Panc1 (cell line): ENCODE data around the gene GRID1. TPM values are rescaled to one million over a fixed set of nuclear protein-coding genes. Genes with fewer than 3 reads are reported as not detected.

Source experiments
- ATAC-seq: fragments of 200-7000 bp; cut with Tn5 transposase; 2 replicates; pipeline ENCODE4 v1.9.1; 2020; ENCODE audit warnings: mild to moderate bottlenecking, moderate library complexity
- BruUV-seq: library from RNA; stranded (reverse); fragments of 400-500 nt; replicated peaks from 2 replicates; lab custom pipeline; 2021; lab: Mats Ljungman, UMichigan
- CTCF ChIA-PET: fragments of 300-600 bp; sonication (Branson Sonifier 250); formaldehyde crosslinking; loops from one replicate; lab custom pipeline; 2022; ENCODE audit warnings: antibody characterized with exemption; lab: Charles Lee
- POLR2A ChIA-PET: fragments of 300-600 bp; sonication (Branson Sonifier 250); formaldehyde crosslinking; loops from one replicate; lab custom pipeline; 2022; ENCODE audit warnings: antibody characterized with exemption; lab: Charles Lee
- DNase-seq: peaks from one replicate; pipeline ENCODE4 v3.0.0-alpha.2; 2010; ENCODE audit warnings: low read depth, low spot score
- H3K27ac ChIP-seq: 2 replicates; pipeline ENCODE4 v1.5.1; 2011; ENCODE audit warnings: mild to moderate bottlenecking, low read length, inconsistent platforms
- H3K27me3 ChIP-seq: fragments of 200-500 bp; sonication (Bioruptor generic); 2 replicates; pipeline ENCODE4 v1.6.0; 2014; ENCODE audit warnings: low read length, inconsistent platforms; ENCODE audit not compliant: control insufficient read depth, insufficient read depth
- H3K36me3 ChIP-seq: fragments of 200-500 bp; sonication (Bioruptor generic); 2 replicates; pipeline ENCODE4 v1.5.1; 2014; ENCODE audit warnings: inconsistent platforms, mild to moderate bottlenecking, low read length, moderate library complexity; ENCODE audit not compliant: control insufficient read depth, insufficient read depth
- H3K4me1 ChIP-seq: 2 replicates; pipeline ENCODE4 v1.5.1; 2011; ENCODE audit warnings: inconsistent platforms, mild to moderate bottlenecking, low read length, moderate library complexity; ENCODE audit not compliant: control insufficient read depth, insufficient read depth
- H3K4me3 ChIP-seq, 2 experiments: 2 replicates each; pipeline ENCODE4 v1.5.1; 2011 to 2012; ENCODE audit warnings: low read depth in 2 of 2, low read length in 2 of 2, mild to moderate bottlenecking in 2 of 2, inconsistent platforms in 1 of 2, moderate library complexity in 1 of 2
- H3K9me3 ChIP-seq: fragments of 200-500 bp; sonication (Bioruptor generic); 2 replicates; pipeline ENCODE4 v1.5.1; 2014; ENCODE audit warnings: low read depth, mild to moderate bottlenecking, inconsistent platforms, low read length, moderate library complexity; ENCODE audit not compliant: control insufficient read depth, insufficient read depth
- POLR2AphosphoS5 ChIP-seq: IDR thresholded peaks from 2 replicates; pipeline ENCODE4 v1.6.1; 2012; ENCODE audit warnings: mild to moderate bottlenecking, low read depth, low read length, moderate library complexity
- SIN3A ChIP-seq: IDR thresholded peaks from 2 replicates; pipeline ENCODE4 v1.6.1; 2012; ENCODE audit warnings: low read depth, mild to moderate bottlenecking, low read length, moderate library complexity, borderline replicate concordance; ENCODE audit not compliant: insufficient read depth
- TCF7L2 ChIP-seq: IDR thresholded peaks from 2 replicates; pipeline ENCODE4 v1.6.1; 2011; ENCODE audit warnings: mild to moderate bottlenecking, low read depth, low read length, inconsistent platforms
- in situ Hi-C: cut with HindIII; loops from 2 replicates; pipeline ENCODE4 v1.10.0; 2016; ENCODE audit warnings: low sequenced_read_pairs, low pct_unique_long_range_greater_than_20kb
- intact Hi-C: fragments of 100-400 bp; cut with micrococcal nuclease; formaldehyde crosslinking; loops from one replicate; pipeline ENCODE4 v1.10.0; 2022; ENCODE audit not compliant: unreplicated experiment
- total RNA-seq: library from RNA; stranded (reverse); gene quantifications from one replicate; pipeline ENCODE4 v1.2.1, GENCODE V29; 2021; ENCODE audit not compliant: unreplicated experiment
- TF ChIP-seq, protein P1 (sequence below), 2 experiments: IDR thresholded peaks; 2 replicates each; pipeline ENCODE4 v1.6.1; 2011 to 2012; ENCODE audit warnings: low read depth in 2 of 2, control low read depth in 1 of 2, low read length in 1 of 2, mild to moderate bottlenecking in 1 of 2, moderate library complexity in 1 of 2; ENCODE audit not compliant: insufficient read depth in 1 of 2
- TF ChIP-seq, protein P2 (sequence below): fragments of 450-650 bp; IDR thresholded peaks from 2 replicates; pipeline ENCODE4 v1.5.1; 2017; ENCODE audit warnings: mild to moderate bottlenecking

Gene GRID1
- total RNA-seq, 1 experiment from 2014 or later = 2.3 TPM

DNA sequence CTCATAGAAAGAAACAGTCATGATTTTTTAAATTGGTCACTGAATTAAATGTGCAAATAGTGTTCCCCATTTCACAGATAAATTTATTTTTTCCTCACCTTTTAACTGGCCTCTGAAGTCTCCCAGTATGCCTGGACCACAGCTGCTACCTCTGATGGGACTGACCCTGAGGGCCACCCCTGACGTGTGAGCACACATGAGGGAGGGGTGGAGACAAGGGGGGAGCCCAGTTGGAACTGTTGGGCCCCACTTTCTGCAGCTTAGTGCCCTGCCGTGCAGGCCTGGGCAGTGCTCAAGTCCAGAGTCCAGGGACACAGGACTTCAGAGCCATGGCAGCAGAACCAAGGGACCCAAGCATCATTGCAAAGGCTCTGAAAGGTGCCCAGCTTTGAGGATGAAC, 243.9 kb downstream of the GRID1 start:
- Histone ChIP-seq H3K4me3 (no peak overlapping the region), H3K9me3 (no peaks in the 10 kb centered on the region), H3K4me1 (no peaks in the 10 kb centered on the region), H3K27ac (no peak overlapping the region), H3K36me3 (no peaks in the 10 kb centered on the region), H3K27me3 (no peaks in the 10 kb centered on the region; the same call in 1 of the 2 replicates)
- no peak for TF ChIP-seq SIN3A
- TF ChIP-seq, protein P1, sequence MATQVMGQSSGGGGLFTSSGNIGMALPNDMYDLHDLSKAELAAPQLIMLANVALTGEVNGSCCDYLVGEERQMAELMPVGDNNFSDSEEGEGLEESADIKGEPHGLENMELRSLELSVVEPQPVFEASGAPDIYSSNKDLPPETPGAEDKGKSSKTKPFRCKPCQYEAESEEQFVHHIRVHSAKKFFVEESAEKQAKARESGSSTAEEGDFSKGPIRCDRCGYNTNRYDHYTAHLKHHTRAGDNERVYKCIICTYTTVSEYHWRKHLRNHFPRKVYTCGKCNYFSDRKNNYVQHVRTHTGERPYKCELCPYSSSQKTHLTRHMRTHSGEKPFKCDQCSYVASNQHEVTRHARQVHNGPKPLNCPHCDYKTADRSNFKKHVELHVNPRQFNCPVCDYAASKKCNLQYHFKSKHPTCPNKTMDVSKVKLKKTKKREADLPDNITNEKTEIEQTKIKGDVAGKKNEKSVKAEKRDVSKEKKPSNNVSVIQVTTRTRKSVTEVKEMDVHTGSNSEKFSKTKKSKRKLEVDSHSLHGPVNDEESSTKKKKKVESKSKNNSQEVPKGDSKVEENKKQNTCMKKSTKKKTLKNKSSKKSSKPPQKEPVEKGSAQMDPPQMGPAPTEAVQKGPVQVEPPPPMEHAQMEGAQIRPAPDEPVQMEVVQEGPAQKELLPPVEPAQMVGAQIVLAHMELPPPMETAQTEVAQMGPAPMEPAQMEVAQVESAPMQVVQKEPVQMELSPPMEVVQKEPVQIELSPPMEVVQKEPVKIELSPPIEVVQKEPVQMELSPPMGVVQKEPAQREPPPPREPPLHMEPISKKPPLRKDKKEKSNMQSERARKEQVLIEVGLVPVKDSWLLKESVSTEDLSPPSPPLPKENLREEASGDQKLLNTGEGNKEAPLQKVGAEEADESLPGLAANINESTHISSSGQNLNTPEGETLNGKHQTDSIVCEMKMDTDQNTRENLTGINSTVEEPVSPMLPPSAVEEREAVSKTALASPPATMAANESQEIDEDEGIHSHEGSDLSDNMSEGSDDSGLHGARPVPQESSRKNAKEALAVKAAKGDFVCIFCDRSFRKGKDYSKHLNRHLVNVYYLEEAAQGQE (IDR thresholded peaks at IDR 0.05; ENCODE audit: insufficient read depth in 1 of 2, low read depth in 2 of 2, low read length in 1 of 2) = no peak
- TF ChIP-seq TCF7L2 = no peak
- TF ChIP-seq, protein P2, sequence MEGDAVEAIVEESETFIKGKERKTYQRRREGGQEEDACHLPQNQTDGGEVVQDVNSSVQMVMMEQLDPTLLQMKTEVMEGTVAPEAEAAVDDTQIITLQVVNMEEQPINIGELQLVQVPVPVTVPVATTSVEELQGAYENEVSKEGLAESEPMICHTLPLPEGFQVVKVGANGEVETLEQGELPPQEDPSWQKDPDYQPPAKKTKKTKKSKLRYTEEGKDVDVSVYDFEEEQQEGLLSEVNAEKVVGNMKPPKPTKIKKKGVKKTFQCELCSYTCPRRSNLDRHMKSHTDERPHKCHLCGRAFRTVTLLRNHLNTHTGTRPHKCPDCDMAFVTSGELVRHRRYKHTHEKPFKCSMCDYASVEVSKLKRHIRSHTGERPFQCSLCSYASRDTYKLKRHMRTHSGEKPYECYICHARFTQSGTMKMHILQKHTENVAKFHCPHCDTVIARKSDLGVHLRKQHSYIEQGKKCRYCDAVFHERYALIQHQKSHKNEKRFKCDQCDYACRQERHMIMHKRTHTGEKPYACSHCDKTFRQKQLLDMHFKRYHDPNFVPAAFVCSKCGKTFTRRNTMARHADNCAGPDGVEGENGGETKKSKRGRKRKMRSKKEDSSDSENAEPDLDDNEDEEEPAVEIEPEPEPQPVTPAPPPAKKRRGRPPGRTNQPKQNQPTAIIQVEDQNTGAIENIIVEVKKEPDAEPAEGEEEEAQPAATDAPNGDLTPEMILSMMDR = no peak
- TF ChIP-seq POLR2AphosphoS5 = no peak
- DNase-seq = no peak
- ChIA-PET CTCF (no interaction called here), POLR2A (no interaction called here)
- intact Hi-C loops = loop anchor here (10.0 kb wide), 1 partner anchor 578 kb away; no protein-coding TSS in a partner anchor
- in situ Hi-C loops = no loop called here
- no peak for ATAC-seq
- BruUV-seq = no TSS peak

DNA sequence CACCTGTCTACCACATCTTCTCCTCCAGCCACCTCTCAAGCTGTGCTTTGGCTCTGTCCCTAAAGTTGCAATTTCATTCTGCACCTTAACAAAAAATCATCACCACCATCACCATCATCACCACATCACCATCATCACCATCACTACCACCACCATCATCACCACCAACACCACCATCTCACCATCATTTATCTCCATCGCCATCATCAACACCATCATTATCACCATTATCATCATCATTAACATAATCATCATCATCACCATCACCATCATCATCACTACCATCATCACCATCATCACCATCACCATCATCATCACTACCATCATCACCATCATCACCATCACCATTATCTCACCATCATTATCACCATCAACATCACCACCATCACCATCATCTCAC, 245.4 kb downstream of the GRID1 start:
- Histone ChIP-seq H3K36me3 (no peaks in the 10 kb centered on the region), H3K27ac (no peak overlapping the region), H3K4me1 (no peaks in the 10 kb centered on the region), H3K9me3 (no peaks in the 10 kb centered on the region), H3K27me3 (no peaks in the 10 kb centered on the region; the same call in 1 of the 2 replicates), H3K4me3 (no peak overlapping the region)
- in situ Hi-C loops = no loop called here
- POLR2A ChIA-PET = no interaction called here
- ATAC-seq = no peak
- CTCF ChIA-PET = no interaction called here
- TF ChIP-seq, protein P2 = no peak
- TF ChIP-seq POLR2AphosphoS5 = no peak
- no peak for TF ChIP-seq TCF7L2
- TF ChIP-seq, protein P1 (IDR thresholded peaks at IDR 0.05; ENCODE audit: insufficient read depth in 1 of 2, low read depth in 2 of 2, low read length in 1 of 2) = no peak
- no peak for TF ChIP-seq SIN3A
- intact Hi-C loops = loop anchor here (10.0 kb wide), 1 partner anchor 576 kb away; no protein-coding TSS in a partner anchor
- no TSS peak for BruUV-seq
- DNase-seq = no peak
